Mesendoderm (in vitro differentiated cells): ENCODE results near the gene PLCB1.

Source experiments
- DNase-seq: peaks from one replicate; pipeline ENCODE4 v3.0.0; 2013
- H2AK5ac ChIP-seq: 2 replicates; pipeline ENCODE4 v1.6.1; 2013; ENCODE audit warnings: low read length, inconsistent platforms
- H2BK120ac ChIP-seq: 2 replicates; pipeline ENCODE4 v1.6.1; 2013; ENCODE audit warnings: low read depth, mild to moderate bottlenecking, low read length, moderate library complexity, mixed read lengths
- H2BK15ac ChIP-seq: replicated peaks from 2 replicates; pipeline ENCODE4 v1.6.1; 2013; ENCODE audit warnings: low read depth, mild to moderate bottlenecking, moderate library complexity
- H2BK5ac ChIP-seq: 2 replicates; pipeline ENCODE4 v1.6.1; 2013; ENCODE audit warnings: low read length, inconsistent platforms
- H3K18ac ChIP-seq: 2 replicates; pipeline ENCODE4 v1.6.1; 2013; ENCODE audit warnings: mild to moderate bottlenecking, low read length, mixed read lengths
- H3K23ac ChIP-seq: one replicate; pipeline ENCODE4 v1.6.1; 2013; ENCODE audit warnings: low read length
- H3K27ac ChIP-seq: 2 replicates; pipeline ENCODE4 v1.5.1; 2013; ENCODE audit warnings: low read depth, mild to moderate bottlenecking, inconsistent platforms, low read length, moderate library complexity
- H3K27me3 ChIP-seq: 2 replicates; pipeline ENCODE4 v1.6.1; 2013; ENCODE audit warnings: low read length, control low read depth, mild to moderate bottlenecking, inconsistent platforms; ENCODE audit not compliant: insufficient read depth, poor library complexity
- H3K36me3 ChIP-seq: 2 replicates; pipeline ENCODE4 v1.6.1; 2013; ENCODE audit warnings: low read length, inconsistent platforms; ENCODE audit not compliant: control insufficient read depth, insufficient read depth
- H3K4ac ChIP-seq: one replicate; pipeline ENCODE4 v1.6.1; 2013; ENCODE audit warnings: low read depth, mild to moderate bottlenecking, low read length, moderate library complexity
- H3K4me1 ChIP-seq: 2 replicates; pipeline ENCODE4 v1.6.1; 2013; ENCODE audit warnings: low read depth, low read length, inconsistent platforms; ENCODE audit not compliant: control insufficient read depth
- H3K4me2 ChIP-seq: 2 replicates; pipeline ENCODE4 v1.6.1; 2013; ENCODE audit warnings: low read length
- H3K4me3 ChIP-seq: 2 replicates; pipeline ENCODE4 v1.5.1; 2013; ENCODE audit warnings: mild to moderate bottlenecking, low read length
- H3K56ac ChIP-seq: one replicate; pipeline ENCODE4 v1.6.1; 2013; ENCODE audit warnings: low read length
- H3K79me1 ChIP-seq: 2 replicates; pipeline ENCODE4 v1.6.1; 2013; ENCODE audit warnings: low read length, inconsistent platforms
- H3K79me2 ChIP-seq: 2 replicates; pipeline ENCODE4 v1.6.1; 2013; ENCODE audit warnings: mild to moderate bottlenecking, low read length; ENCODE audit not compliant: control insufficient read depth, insufficient read depth
- H3K9ac ChIP-seq: 2 replicates; pipeline ENCODE4 v1.6.1; 2013; ENCODE audit warnings: low read length, inconsistent platforms
- H4K5ac ChIP-seq: one replicate; pipeline ENCODE4 v1.6.1; 2013; ENCODE audit warnings: low read length
- H4K8ac ChIP-seq: one replicate; pipeline ENCODE4 v1.6.1; 2013; ENCODE audit warnings: low read depth, mild to moderate bottlenecking, control low read depth, low read length, moderate library complexity
- WGBS: extraction: QIAGEN DNeasy Blood & Tissue Kit; methylation state at CpG from one replicate; pipeline ENCODE4 v1.1.7; 2013; ENCODE audit warnings: low lambda C conversion rate, missing lambda C conversion rate; ENCODE audit not compliant: insufficient coverage; ENCODE audit errors: extremely low coverage; 5-methylcytosine and 5-hydroxymethylcytosine counted together

Gene PLCB1

GRCh38 chr20:8492173-8492572 lies 360.1 kb downstream of the PLCB1 start:
- Histone ChIP-seq H4K8ac (no peak overlapping the region), H2BK5ac (no peak overlapping the region), H3K4me2 (no peak overlapping the region), H3K56ac (no peak overlapping the region), H2BK120ac (no peak overlapping the region), H3K36me3 (no peaks in the 10 kb centered on the region), H4K5ac (no peak overlapping the region), H3K27me3 (no peaks in the 10 kb centered on the region), H3K18ac (no peak overlapping the region), H3K4me3 (no peak overlapping the region), H3K9ac (no peak overlapping the region), H3K4ac (no peak overlapping the region), H3K23ac (no peak overlapping the region), H3K79me2 (no peaks in the 10 kb centered on the region), H2AK5ac (no peak overlapping the region), H3K79me1 (no peaks in the 10 kb centered on the region), H3K4me1 (no peaks in the 10 kb centered on the region), H3K27ac (no peak overlapping the region), H2BK15ac (no peak overlapping the region)
- DNase-seq = no peak

GRCh38 chr20:8498571-8498970 lies 366.5 kb downstream of the PLCB1 start:
- H3K27ac ChIP-seq = no peak overlapping the region
- no peak overlapping the region for H3K18ac ChIP-seq
- H3K36me3 ChIP-seq = no peaks in the 10 kb centered on the region
- no peaks in the 10 kb centered on the region for H3K79me1 ChIP-seq
- H3K23ac ChIP-seq = no peak overlapping the region
- no peaks in the 10 kb centered on the region for H3K79me2 ChIP-seq
- H3K4me2 ChIP-seq = no peak overlapping the region
- no peak overlapping the region for H3K4ac ChIP-seq
- DNase-seq = no peak
- WGBS = no CpG with 5 or more reads among the region's 8 CpGs
- H2AK5ac ChIP-seq = no peak overlapping the region
- no peak overlapping the region for H3K4me3 ChIP-seq
- no peak overlapping the region for H2BK15ac ChIP-seq
- no peak overlapping the region for H3K56ac ChIP-seq
- H2BK5ac ChIP-seq = no peak overlapping the region
- H4K8ac ChIP-seq = no peak overlapping the region
- H3K9ac ChIP-seq = no peak overlapping the region
- no peaks in the 10 kb centered on the region for H3K4me1 ChIP-seq
- H2BK120ac ChIP-seq = no peak overlapping the region
- no peaks in the 10 kb centered on the region for H3K27me3 ChIP-seq
- H4K5ac ChIP-seq = no peak overlapping the region

DNA sequence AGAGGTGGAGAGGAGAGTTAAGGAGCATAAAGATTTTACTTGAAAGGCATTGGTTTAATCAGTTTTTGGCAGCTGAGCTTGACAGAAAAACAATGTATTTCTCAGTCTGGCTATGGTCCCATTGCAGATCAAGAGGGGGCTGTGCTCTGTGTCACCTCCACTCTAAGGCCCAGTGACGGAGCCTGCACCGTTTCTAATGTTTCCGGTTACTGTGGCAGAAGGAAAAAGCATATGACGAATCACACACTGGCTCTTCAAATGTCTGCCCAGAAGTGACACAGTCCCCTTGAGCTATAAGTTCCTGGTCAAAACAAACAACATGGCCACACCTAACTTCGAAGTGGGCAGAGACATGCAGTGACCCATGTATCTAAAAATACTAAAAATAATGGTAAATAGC lies 372.0 kb downstream of the PLCB1 start:
- no peak overlapping the region for H4K8ac ChIP-seq
- no peaks in the 10 kb centered on the region for H3K27me3 ChIP-seq
- H3K4ac ChIP-seq = no peak overlapping the region
- H3K27ac ChIP-seq = no peak overlapping the region
- no peak overlapping the region for H2BK15ac ChIP-seq
- no peaks in the 10 kb centered on the region for H3K4me1 ChIP-seq
- no peak overlapping the region for H3K18ac ChIP-seq
- no peak overlapping the region for H4K5ac ChIP-seq
- no peak overlapping the region for H2BK120ac ChIP-seq
- no peak overlapping the region for H3K4me2 ChIP-seq
- no peak overlapping the region for H3K23ac ChIP-seq
- no peak overlapping the region for H2BK5ac ChIP-seq
- H2AK5ac ChIP-seq = no peak overlapping the region
- H3K36me3 ChIP-seq = no peaks in the 10 kb centered on the region
- no peak overlapping the region for H3K56ac ChIP-seq
- no peak overlapping the region for H3K9ac ChIP-seq
- H3K4me3 ChIP-seq = no peak overlapping the region
- H3K79me2 ChIP-seq = no peaks in the 10 kb centered on the region
- H3K79me1 ChIP-seq = no peaks in the 10 kb centered on the region
- no peak for DNase-seq
- no CpG with 5 or more reads among the region's 5 CpGs for WGBS

DNA sequence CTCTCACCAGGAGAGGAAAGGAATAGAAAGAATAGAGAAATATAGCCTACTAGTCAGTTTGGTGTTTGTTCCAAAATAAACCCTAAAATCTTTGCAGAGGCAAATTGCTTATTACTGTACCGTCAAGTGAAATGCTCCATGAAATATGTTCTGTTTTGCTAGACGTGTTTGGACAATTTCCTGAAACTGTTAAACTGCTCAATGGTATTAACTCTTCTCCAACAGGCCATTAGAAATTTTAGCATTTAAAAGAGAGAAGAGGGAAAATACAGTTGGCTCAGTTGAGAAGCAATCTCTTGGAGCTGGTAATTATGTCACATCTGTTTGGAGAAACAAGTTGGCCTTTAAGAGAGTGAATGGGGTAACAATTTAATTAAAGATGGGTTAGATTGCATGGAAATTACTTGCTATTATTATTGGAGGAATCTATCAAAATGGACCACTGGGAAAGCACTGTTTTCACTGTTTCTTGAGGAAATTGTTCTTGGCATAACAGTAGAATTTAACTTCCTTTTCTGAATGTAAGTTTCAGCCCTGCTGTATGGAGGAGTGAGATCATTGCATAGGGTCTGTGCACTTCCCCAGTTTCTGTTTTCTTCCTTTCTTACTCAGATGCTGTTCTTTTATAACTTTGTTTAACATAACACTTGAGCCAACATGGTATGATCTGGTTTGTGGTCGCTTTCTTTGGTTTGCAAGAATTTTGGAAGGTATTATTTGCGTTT lies 373.6 kb downstream of the PLCB1 start:
- Histone ChIP-seq H3K18ac (no peak overlapping the region), H3K4me3 (no peak overlapping the region), H3K79me1 (no peaks in the 10 kb centered on the region), H3K27me3 (no peaks in the 10 kb centered on the region), H3K27ac (no peak overlapping the region), H3K4ac (no peak overlapping the region), H2AK5ac (no peak overlapping the region), H3K36me3 (no peaks in the 10 kb centered on the region), H2BK5ac (no peak overlapping the region), H3K56ac (no peak overlapping the region), H3K4me2 (no peak overlapping the region), H2BK15ac (no peak overlapping the region), H3K79me2 (no peaks in the 10 kb centered on the region), H3K4me1 (no peaks in the 10 kb centered on the region), H4K5ac (no peak overlapping the region), H4K8ac (no peak overlapping the region), H2BK120ac (no peak overlapping the region), H3K9ac (no peak overlapping the region), H3K23ac (no peak overlapping the region)
- WGBS = no CpG with 5 or more reads among the region's 4 CpGs
- DNase-seq = no peak

DNA sequence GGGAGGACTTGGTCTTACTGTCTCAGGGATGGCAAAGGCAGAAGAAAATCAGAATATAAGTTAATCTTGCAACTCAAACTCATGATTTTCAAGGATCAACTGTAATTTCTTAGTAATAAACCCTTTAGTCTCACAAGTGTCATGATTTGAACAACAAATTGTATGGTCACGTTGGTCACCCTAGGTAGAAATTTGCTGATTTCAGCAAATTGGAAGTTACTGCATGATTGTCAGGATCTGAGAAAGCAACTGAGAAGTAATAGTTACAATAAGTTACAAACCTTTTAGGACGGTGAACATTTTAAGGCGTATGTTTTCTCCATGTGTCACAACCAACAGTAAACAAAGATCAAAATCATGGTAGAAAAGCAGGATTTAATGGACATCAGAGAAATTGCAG lies 375.2 kb downstream of the PLCB1 start:
- no peak for DNase-seq
- Histone ChIP-seq H3K4ac (no peak overlapping the region), H2AK5ac (no peak overlapping the region), H3K56ac (no peak overlapping the region), H3K27ac (no peak overlapping the region), H3K79me2 (no peaks in the 10 kb centered on the region), H2BK5ac (no peak overlapping the region), H3K4me3 (no peak overlapping the region), H3K36me3 (no peaks in the 10 kb centered on the region), H3K23ac (no peak overlapping the region), H3K4me1 (no peaks in the 10 kb centered on the region), H3K79me1 (no peaks in the 10 kb centered on the region), H2BK120ac (no peak overlapping the region), H2BK15ac (no peak overlapping the region), H3K4me2 (no peak overlapping the region), H4K8ac (no peak overlapping the region), H3K9ac (no peak overlapping the region), H3K27me3 (no peaks in the 10 kb centered on the region), H3K18ac (no peak overlapping the region), H4K5ac (no peak overlapping the region)
- no CpG with 5 or more reads among the region's 3 CpGs for WGBS

- Histone ChIP-seq H2BK5ac (no peak overlapping the region), H3K4me1 (no peaks in the 10 kb centered on the region), H3K9ac (no peak overlapping the region), H3K27me3 (no peaks in the 10 kb centered on the region), H3K36me3 (no peaks in the 10 kb centered on the region), H3K79me1 (no peaks in the 10 kb centered on the region), H3K23ac (no peak overlapping the region), H3K4me3 (no peak overlapping the region), H3K27ac (no peak overlapping the region), H3K56ac (no peak overlapping the region), H4K8ac (no peak overlapping the region), H3K4ac (no peak overlapping the region), H4K5ac (no peak overlapping the region), H3K79me2 (no peaks in the 10 kb centered on the region), H3K4me2 (no peak overlapping the region), H2BK120ac (no peak overlapping the region), H2BK15ac (no peak overlapping the region), H3K18ac (no peak overlapping the region), H2AK5ac (no peak overlapping the region)
- no CpG with 5 or more reads among the region's 1 CpG for WGBS
- no peak for DNase-seq
Measured at GRCh38 chr20:8509809-8510208, 377.7 kb downstream of the PLCB1 start.
